Ecto neural progenitor cell (in vitro differentiated cells): ENCODE measurements around the gene PTPN9.
"Not testable (repeated sequence)": the region's sequence is repeated elsewhere in the genome, so short reads cannot be mapped to it uniquely, and the experiment has no call there.

ENCODE experiments used
- DNase-seq: peaks from one replicate; pipeline ENCODE4 v3.0.0-alpha.2; 2018; ENCODE audit warnings: low spot score

Gene PTPN9

DNA sequence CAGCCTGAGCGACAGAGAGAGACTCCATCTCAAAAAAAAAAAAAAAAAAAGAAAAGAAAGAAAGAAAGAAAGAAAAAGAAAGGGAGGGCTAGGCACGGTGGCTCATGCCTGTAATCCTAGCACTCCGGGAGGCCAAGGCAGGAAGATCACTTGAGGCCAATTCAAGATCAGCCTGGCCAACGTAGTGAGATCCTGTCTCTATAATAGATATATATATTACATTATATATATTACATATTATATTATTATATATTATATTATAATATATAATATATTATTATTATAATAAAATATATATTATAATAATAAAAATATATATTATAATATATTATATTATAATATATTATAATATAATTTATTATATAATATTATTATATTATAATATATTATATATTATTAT is 48.9 kb downstream of the PTPN9 start:
- no peak for DNase-seq

DNA sequence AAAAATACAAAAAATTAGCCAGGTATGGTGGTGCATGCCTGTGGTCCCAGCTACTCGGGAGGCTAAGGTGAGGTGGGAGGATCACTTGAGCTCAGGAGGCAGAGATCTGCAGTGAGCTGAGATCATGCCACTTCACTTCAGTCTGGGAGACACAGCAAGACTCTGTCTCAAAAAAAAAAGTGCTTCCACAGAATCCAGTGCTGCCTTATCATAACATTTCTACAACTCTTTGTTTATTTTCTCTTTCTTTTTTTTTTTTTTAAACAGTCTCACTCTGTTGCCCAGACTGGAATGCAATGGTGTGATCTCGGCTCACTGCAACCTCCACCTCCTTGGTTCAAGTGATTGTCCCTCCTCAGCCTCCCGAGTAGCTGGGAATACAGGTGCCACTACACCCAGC is 53.4 kb downstream of the PTPN9 start:
- DNase-seq, result not testable (repeated sequence)

DNA sequence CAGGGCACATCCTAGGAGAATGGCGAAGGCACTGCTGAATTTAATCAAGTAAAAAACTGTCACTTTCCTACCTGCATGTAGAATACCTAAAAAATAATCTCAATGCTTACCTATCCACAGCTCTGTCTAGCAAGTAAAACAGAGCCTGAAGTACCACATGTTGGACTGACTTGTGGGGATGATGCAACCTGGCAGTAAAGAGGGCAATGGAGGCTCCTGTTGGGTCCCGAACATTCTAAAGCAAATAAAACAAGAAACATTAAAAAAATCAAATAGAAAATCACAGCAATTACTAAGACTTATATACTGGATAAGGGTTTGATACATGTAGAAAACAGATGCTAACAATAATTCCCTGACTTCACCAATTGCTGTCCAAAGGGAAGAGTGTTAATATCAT is 56.1 kb downstream of the PTPN9 start:
- DNase-seq, result no peak

DNA sequence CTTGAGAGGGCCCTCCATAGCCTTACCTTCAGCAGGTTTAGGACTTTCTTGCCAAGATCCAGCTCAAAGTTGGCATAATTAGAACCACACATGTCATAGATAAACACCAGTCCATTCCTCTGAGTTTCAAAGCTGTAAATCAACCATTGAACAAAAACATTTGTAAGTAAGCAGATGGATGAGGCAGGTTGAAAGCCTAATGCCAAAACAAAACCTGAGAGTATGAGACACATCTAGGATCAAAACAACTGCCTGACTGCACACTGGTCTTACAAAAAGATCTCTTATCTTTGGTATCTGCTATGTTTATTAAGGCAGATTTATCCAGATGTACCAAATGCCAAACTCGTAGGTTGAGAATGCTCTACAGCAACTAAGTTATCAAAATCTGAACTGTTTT is 61.9 kb downstream of the PTPN9 start:
- DNase-seq, result no peak

DNA sequence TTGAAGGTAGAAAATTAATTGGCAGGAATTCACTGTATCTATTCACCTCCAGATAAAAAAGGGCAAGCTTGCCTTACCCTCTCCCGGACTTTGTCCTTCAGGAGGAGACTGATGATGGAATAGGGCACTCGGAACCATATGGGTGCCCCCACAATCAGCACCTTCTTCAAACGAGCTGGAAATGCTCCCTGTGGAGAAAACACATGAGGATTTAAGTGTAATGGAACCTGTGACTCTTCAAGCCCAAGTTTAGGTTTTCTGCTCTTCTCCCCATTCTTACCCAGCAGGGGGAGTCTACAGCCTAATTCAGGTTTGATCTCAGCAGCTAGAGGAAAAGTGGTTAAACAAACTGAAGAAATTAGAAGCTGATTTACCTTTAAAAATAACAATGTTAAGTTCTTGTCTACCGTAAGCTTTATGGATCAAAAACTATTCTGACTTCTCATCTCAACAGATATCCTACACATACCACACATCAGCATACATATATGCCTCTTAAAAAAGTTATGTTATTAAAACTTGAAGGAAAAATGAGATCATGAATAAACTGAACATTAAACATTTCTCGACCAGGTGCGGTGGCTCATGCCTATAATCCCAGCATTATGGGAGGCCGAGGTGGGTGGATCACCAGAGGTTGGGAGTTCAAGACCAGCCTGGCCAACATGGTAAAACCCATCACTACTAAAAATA is 70.1 kb downstream of the PTPN9 start:
- no peak for DNase-seq

DNA sequence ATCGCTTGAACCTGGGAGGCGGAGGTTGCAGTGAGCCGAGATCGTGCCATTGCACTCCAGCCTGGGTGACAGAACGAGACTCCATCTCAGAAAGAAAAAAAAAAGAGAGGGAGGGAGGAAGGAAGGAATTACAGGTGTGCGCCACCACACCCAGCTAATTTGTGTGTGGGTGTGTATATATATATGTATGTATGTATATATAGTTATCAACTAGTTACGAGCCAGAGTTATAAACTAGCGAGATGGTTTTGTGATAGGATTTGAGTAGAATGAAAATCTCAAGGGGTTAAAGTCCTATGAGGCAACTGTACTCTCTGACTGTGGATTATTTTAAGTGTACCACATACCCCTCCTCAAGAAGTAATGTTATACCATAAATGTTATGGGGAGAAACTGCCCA is 76.8 kb downstream of the PTPN9 start:
- no peak for DNase-seq

DNA sequence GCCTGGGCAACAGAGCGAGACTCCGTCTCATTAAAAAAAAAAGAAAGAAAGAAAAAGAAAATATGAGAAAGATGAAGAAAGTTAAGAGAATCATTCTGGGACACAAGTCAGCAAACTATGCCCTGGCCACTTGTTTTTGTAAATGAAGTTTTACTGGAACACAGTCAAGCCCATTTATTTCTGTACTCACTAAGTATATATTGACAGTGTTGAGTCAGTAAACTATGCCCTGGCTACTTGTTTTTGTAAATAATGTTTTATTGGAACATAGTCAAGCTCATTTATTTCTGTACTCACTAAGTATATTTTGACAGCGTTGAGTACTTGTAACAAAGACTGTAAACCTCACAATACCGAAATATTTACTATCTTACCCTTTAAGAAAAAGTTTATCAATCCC is 85.4 kb downstream of the PTPN9 start:
- DNase-seq, result no peak

DNA sequence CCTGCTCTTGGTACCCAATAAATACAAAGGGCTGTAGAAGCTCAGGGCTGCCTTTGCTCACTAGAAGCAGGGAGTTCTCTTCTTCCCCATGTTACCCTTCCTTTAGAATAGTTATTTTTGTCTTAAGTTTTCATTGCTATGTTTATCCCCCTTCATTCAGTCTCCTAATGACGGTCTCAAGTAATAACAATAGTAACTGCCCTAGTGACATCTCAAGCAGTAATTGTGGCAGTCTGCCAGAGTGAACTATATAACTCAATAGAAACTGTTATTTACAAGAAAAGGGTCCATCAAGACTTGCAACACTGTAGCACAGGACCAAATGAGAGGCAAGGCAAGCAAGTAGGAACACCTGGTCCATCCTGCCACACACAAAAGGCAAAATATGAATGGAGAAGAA is 95.2 kb downstream of the PTPN9 start:
- no peak for DNase-seq

DNA sequence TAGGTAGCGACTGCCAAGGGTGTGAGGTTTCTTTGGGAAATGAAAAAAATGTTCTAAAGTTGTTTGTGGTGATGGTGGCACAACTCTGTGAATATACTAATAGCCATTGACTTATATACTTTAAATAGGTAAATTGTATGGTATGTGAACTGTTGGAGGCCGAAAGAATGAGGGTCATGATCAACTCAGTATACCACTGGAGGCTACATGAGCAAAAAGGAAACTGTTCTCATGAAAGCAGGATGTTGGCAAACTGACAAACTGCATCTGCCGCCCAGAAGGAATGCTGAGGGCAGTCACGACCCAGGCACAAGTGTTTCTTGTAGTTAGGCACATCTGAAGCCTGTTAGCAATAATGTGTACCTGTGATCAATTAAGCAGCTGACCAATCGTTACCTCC is 95.6 kb downstream of the PTPN9 start:
- not testable (repeated sequence) for DNase-seq

DNA sequence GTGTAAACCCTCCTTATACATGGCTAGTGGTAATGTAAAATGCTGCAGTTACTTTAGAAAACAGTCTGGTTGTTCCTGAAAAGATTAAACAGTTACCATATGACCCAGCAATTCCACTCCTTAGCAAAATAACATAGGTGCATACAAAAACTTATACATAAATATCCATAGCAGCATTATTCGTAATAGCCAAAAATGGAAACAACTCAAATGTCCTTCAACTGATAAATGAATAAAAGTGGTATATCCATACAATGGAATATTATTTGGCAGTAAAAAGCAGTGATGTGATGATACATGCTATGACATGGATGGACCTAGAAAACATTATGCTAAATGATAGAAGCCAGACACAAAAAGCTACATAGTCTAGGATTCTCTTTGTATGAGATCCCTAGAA is 96.0 kb downstream of the PTPN9 start:
- no peak for DNase-seq

DNA sequence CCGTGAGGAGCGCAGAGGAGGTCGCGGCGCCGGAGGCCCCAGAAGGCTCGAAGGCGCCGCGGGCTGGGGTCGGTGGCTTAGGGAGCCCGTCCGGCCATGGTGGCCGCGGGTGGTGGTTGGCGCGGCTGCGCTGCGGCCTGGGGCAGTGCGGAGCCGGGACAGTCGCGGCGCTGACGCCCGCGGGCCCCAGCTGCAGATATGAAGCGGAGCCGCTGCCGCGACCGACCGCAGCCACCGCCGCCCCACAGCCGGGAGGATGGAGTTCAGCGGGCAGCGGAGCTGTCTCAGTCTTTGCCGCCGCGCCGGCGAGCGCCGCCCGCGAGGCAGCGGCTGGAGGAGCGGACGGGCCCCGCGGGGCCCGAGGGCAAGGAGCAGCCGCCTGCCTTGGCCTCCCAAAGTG is 98.7 kb downstream of the PTPN9 start:
- not testable (repeated sequence) for DNase-seq

DNA sequence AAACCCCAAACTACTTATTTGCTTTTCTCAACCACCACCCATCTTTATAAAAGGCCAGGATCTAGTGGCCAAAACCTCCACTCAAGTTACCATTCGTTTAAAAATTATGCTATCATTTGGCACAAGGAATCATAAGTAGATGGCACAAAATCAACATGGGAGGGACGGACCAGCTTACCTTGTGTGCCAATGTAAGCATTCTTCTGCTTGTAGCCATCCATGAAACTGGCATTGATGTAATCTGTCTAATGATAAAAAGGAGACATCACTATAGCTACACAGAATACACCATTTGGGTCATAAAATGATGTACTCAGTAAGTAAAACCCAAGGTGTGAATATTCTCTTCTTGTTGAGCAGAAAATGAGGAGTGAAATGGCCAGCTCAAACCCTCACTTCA is 99.4 kb downstream of the PTPN9 start:
- no peak for DNase-seq

DNA sequence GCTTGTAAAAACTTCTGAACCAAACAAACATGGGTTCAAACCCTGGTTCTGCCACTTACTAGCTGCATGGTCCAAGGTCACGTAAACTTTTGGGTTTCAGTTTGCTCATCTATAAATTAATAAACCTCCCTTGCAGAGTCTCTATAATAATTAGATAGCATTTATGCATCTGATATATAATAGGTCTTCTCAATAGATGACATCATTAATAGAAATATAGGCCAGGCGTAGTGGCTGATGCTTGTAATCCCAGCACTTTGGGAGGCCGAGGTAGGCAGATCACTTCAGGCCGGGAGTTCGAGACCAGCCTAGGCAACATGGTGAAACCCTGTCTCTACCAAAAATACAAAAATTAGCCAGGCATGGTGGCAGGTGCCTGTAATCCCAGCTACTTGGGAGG is 102.0 kb downstream of the PTPN9 start:
- not testable (repeated sequence) for DNase-seq

DNA sequence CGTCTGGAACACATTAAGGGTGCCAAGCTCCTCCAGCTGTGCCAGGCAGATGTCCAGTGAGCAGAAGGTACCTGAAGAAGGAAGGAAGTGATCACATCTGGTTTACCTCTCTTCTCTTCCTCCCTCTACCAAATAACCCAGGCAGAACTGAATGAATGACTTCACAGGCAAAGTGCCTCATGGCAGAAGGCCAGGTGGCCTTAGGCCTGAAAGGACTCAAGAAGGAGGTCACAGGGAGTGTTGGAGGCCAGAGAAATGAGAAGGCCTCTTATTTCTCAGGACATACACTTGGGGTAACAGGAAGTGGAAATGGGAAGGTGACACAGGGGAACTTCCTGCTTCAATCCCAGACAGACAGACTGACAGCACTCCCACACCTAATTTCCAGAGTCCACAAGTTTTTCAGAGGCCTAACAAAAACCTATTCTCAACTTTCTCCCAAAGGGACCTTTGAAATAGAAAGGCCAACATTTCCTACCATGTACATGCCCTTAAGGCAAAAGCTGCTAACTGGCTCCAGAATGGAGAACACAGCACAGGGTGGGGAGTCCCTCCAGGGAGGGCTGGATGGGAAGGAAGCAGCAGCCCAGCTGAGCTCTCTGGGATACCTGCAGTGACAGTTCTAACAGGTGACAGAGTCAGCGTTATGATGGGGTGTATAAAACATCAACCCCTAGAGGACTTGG is 110.1 kb downstream of the PTPN9 start:
- no peak for DNase-seq

DNA sequence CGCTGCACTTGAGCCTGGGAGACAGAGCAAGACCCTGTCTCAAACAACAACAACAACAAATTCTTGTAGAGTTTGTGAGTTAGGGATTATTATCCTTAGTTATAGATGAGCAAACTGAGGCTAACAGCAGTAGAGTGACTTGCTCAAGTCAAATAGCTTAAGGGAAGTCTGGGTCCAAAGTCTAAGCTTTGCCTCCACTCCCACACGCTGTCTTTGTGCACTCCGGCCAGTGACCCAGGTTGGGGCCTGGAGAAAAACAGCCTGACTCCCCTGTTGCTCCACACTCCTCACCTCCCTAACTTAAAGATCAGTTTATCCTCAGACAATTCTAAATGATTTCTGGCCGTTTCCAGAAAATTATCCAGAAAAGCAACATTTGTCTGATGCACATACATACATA is 118.5 kb downstream of the PTPN9 start:
- no peak for DNase-seq

DNA sequence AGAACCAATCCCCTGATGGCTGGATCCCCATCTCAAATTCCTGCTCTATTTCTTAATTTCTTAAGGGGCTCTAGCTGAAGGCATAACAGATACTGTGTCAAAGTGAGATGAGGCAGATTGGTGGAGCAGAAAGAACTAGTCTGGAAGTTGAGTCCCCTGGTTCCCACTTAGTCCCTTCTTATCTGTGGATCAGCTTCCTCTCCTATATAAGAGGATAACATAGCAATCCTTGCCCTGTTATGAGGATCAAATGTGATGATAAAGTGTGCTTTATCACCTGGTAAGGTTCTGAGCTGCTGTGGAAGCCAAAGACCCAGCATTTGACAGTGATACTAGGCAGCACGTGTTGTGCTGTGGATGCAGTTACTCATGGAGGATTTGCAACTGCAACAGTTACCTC is 119.5 kb downstream of the PTPN9 start:
- no peak for DNase-seq

DNA sequence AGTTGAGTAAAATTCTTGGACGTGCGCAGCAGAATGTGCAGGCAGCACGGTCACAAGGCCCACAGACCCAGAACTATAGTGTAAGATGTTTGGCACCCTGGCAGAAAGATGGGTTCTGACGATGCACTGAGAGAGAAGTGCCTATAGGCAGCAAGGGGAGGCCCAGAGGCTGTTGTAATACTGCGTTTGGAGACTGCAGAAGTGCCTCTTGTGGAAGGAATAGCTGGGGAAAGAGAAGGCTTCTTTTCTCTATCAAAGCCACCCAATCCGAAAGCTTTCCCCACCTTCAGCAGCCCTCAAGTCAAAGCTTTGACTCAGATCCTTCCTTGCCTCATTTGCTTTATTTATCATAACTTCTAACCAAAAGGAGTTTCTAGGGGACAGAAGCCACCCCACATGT is 122.4 kb downstream of the PTPN9 start:
- DNase-seq, result no peak

DNA sequence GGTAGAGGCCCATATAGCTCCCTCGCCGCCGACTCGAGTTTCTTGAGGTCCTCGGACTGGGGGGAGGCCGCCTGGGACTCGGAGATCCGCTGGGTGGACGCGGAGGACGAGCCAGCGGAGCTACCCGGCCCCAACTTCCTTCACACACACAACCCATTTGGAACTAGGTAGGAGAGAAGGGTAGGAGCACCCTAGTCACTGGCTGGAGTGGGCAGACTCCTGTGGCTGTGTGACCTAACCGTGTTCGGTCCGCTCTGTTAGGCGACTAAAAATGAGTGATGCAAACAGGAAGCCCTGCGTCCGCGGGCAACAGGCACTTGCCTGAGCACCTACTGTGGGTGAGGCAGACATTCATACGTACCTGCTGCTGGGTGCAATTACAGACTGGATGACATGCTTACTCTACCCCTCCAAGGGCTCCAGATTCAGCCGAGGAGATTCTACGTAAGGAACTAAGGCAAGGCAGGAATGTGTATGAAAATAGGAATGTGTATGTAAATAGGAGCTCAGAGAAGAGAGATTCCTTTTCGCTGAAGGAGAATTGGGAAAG is 123.1 kb downstream of the PTPN9 start:
- DNase-seq, result no peak

DNA sequence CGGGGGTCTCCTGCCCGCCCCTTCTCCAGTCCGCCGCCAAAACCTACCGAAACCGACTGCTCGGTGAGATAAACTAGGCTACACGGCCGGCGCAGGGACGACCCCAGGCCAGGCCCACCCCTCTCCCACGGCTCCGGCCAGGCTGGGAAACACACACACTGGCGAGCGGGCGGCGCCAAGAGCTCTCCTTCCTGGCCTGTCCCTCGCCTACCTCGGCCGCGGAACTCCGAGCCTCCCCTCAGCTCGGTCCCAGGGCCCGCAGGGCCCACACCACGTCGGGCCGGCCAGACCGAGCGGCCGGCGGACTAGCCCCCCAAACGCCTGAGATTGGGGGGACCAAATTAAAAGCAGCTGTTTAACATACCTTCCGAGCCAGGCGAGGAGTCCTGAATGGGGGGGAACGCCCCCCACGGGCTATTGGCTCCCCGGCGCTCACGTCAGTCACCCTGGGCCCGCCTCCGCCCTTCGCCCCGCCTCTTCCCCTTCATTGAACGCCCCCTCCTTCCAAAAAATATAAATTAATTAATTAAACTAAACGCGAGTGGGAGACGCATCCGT is 123.6 kb downstream of the PTPN9 start:
- peak; percentile 89 for DNase-seq

DNA sequence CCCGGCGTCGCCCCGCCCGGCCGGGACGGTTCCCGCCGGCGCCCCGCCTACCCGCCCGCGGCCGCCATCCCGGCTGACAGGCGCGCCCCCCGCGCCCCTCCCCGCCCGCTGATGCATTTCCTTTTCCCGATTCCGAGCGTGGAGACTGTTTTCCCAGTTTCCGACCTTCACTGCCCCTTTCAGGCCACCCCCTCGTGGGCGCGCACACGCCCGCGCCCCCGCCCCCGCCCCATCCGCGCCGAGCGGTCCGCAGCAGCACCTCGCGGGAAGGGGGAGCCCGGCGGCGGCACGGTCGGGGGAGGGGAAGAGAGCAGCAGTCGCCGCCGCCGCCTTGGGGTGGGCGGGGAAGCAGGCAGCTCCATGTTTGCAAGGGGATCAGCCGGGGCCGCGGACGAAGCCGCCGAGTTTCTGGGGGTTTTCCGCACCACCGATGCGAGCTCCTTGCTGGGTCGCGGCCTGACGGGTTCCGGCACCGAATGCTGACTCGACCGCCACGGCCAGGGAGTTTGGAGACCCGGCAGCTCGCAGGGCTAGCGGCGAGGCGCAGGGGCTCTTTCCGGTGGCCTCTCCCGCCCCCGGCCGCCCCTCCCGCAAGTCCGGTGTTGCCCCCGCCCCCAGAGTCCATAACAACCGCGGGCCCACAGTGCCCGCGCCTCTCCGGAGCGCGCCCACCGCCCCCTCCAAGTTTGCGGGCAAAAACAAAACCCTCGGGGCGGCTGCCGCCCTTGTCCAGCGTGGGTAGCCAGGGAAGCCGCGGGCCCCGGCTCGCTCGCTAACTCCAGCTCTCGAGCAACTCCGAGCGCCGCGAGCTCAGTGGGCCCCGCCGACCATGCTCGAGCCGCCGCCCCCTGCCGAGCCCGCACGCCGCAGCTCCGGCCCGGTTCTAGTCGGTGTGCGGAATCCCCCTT is 124.4 kb downstream of the PTPN9 start:
- DNase-seq, result peak; percentile 85

DNA sequence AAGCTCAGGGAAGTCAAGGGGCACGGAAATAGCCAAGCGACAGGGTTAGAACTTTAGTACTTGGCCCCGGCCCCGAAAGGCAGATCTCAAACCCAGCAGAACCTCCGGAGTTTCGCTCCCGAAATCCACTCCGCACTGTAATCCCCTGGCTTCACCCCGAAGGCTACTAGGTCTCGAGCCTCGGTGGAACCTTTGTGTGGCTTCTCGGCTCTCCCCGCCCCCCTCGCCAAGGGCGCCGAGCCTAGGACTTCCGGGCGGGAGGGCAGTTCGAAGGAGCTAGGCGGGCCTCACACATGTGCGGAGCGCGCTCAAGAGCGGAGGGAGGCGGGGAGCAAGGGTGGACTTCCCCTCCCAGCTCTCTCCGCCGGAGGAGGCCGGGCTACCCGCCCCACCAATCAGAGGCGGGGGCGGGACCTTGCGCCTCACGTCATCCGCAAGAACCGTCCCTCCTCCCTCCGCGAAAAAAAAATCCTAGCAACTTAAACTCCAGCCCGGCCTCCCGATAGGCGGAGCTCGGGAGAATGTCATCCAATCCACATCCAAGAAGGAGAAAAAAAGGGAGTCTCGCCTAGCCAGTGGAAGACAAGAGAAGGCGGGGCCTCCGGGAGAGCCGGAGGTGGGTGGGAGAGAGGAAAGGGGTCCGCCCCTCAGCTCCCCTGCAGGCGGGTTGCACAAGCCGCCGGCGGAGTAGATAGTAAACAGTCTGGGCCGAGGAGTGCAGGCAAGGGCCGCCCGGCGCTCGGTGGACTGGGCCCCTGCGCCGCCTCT is 125.2 kb downstream of the PTPN9 start:
- DNase-seq, result peak; percentile 97
